HepG2 (cell line): Measurements from ENCODE around the gene MFAP4. TPM values are rescaled to one million over a fixed set of nuclear protein-coding genes. Genes with fewer than 3 reads are reported as not detected.

Source experiments
- ELF3 ChIP-seq: IDR thresholded peaks from 2 replicates; pipeline ENCODE4 v1.6.1; 2016; ENCODE audit warnings: missing genetic modification reagents, missing compliant biosample characterization
- MAZ ChIP-seq, 2 experiments: sonication (generic) in 1 of 2; formaldehyde crosslinking in 1 of 2; IDR thresholded peaks; 2 replicates each; pipeline versions ENCODE4 v1.5.0 to v1.6.1; 2012 to 2020; ENCODE audit warnings: low read depth in 2 of 2, mild to moderate bottlenecking in 2 of 2, borderline replicate concordance in 1 of 2, improper control_type of control experiment in 1 of 2, low read length in 1 of 2, missing genetic modification reagents in 1 of 2, moderate library complexity in 1 of 2
- PHF8 ChIP-seq: sonication (generic); formaldehyde crosslinking; IDR thresholded peaks from 2 replicates; pipeline ENCODE4 v1.5.0; 2020; ENCODE audit warnings: missing genetic modification reagents
- PRDM10 ChIP-seq: sonication (generic); formaldehyde crosslinking; IDR thresholded peaks from 2 replicates; pipeline ENCODE4 v1.4.0; 2020; ENCODE audit warnings: low read depth, missing genetic modification reagents
- REXO4 ChIP-seq: sonication (generic); formaldehyde crosslinking; IDR thresholded peaks from 2 replicates; pipeline ENCODE4 v1.8.0; 2022; ENCODE audit warnings: missing genetic modification reagents, mild to moderate bottlenecking, borderline replicate concordance
- YY1 ChIP-seq: IDR thresholded peaks from 2 replicates; pipeline ENCODE4 v1.6.1; 2011; ENCODE audit warnings: low read length, low read depth, moderate library complexity, mild to moderate bottlenecking; ENCODE audit not compliant: insufficient read depth, insufficient replicate concordance
- ZBED4 ChIP-seq: sonication (generic); formaldehyde crosslinking; IDR thresholded peaks from 2 replicates; pipeline ENCODE4 v1.4.0; 2020; ENCODE audit warnings: missing genetic modification reagents, borderline replicate concordance
- ZBTB10 ChIP-seq: sonication (generic); formaldehyde crosslinking; IDR thresholded peaks from 2 replicates; pipeline ENCODE4 v1.4.0; 2020; ENCODE audit warnings: missing genetic modification reagents, borderline replicate concordance
- ZFYVE20 ChIP-seq: sonication (generic); formaldehyde crosslinking; IDR thresholded peaks from 2 replicates; pipeline ENCODE4 v1.8.0; 2023; ENCODE audit warnings: low read depth, mild to moderate bottlenecking, moderate library complexity, missing genetic modification reagents, borderline replicate concordance
- ZNF724P ChIP-seq: sonication (generic); formaldehyde crosslinking; IDR thresholded peaks from 2 replicates; pipeline ENCODE4 v1.8.0; 2022; ENCODE audit warnings: missing genetic modification reagents, borderline replicate concordance
- polyA plus RNA-seq, 8 experiments: library from polyadenylated mRNA; depleted of rRNA in 3 of 8; stranded (reverse) in 7 of 8; unstranded in 1 of 8; fragments of >200 nt; fragmentation: Illumina TruSeq in 4 of 8; extraction: Trizol in 4 of 8; gene quantifications; 2 replicates each; pipeline versions ENCODE4 v1.2.1 to v1.2.3, GENCODE V29; 2011 to 2016; ENCODE audit warnings: low read depth in 4 of 8, missing spikeins in 1 of 8, mixed read lengths in 1 of 8; ENCODE audit not compliant: insufficient read depth in 1 of 8
- total RNA-seq, 5 experiments: library from RNA; depleted of rRNA; stranded (reverse); fragments of >200 nt; fragmentation: Illumina TruSeq; extraction: Trizol; gene quantifications; 2 replicates each; pipeline ENCODE4 v1.2.3, GENCODE V29; 2016; ENCODE audit warnings: low read depth in 1 of 5

The MFAP4 gene
- total and polyA plus RNA-seq, 2 of the 13 experiments (the other 11 are each of a cell fraction or from before 2014, with no cell fraction given): 0.08 TPM; not detected in 1

GRCh38 chr17:19378416-19379360 is 8.3 kb downstream of the MFAP4 start, which contains the start of gene MAPK7 (continued):
- TF ChIP-seq ZBTB10 (no peak), ZNF724P (CRISPR knock-in tag) (0 out of 2 replicates have a peak, but pooled peaks have one; percentile 55), REXO4 (0 out of 2 replicates have a peak, but pooled peaks have one; percentile 61), ZFYVE20 (CRISPR knock-in tag) (no peak), ELF3 (no peak), ZBED4 (CRISPR knock-in tag) (no peak), PHF8 (0 out of 2 replicates have a peak, but pooled peaks have one; percentile 22), YY1 (no peak), MAZ (IDR thresholded peaks at IDR 0.05; ENCODE audit: borderline replicate concordance, low read depth, low read length) (no peak), MAZ (CRISPR knock-in tag; IDR thresholded peaks at IDR 0.05; ENCODE audit: low read depth) (0 out of 2 replicates have a peak, but pooled peaks have one; percentile 29), PRDM10 (CRISPR knock-in tag) (0 out of 2 replicates have a peak, but pooled peaks have one; percentile 3)
